HCT116 (cell line): Measurements from ENCODE around the gene DPY30. TPM values are rescaled to one million over a fixed set of nuclear protein-coding genes. Genes with fewer than 3 reads are reported as not detected.
A peak's percentile ranks its signal among the peaks of the same experiment; 100 is the strongest.
"Not testable (repeated sequence)": the region's sequence is repeated elsewhere in the genome, so short reads cannot be mapped to it uniquely, and the experiment has no call there.

Experiments used
- ATAC-seq: fragments of 200-7000 bp; cut with Tn5 transposase; 2 replicates; pipeline ENCODE4 v1.9.1; 2020; ENCODE audit warnings: mild to moderate bottlenecking, moderate library complexity
- BruUV-seq: library from RNA; stranded (reverse); fragments of 400-500 nt; replicated peaks from 2 replicates; lab custom pipeline; 2021; lab: Mats Ljungman, UMichigan
- CTCF ChIA-PET: fragments of 300-600 bp; sonication (Branson Sonifier 250); formaldehyde crosslinking; loops from one replicate; lab custom pipeline; 2021; ENCODE audit warnings: antibody characterized with exemption; lab: Charles Lee
- POLR2A ChIA-PET: fragments of 300-600, 350-600 bp; sonication (Branson Sonifier 250); formaldehyde crosslinking; loops from one replicate; lab custom pipeline; 2021; ENCODE audit warnings: antibody characterized with exemption; lab: Charles Lee
- RAD21 ChIA-PET, 2 experiments: fragments of 300-600 bp; sonication (Branson Sonifier 250); formaldehyde crosslinking; loops; one replicate each; lab custom pipeline; 2023; ENCODE audit warnings: low total read pairs in 2 of 2; ENCODE audit not compliant: uncharacterized antibody in 2 of 2, unreplicated experiment in 2 of 2, low non-redundant PET in 1 of 2; lab: Charles Lee
- DNase-seq: peaks from one replicate; pipeline ENCODE4 v3.0.0-alpha.2; 2010; ENCODE audit warnings: low read depth, low spot score
- H2AFZ ChIP-seq: fragments of 200-600 bp; shearing (Covaris generic), sonication (generic); 2 replicates; pipeline ENCODE4 v1.6.1; 2017; ENCODE audit warnings: low read depth, mixed run types, mixed read lengths, antibody characterized with exemption, low read length; ENCODE audit not compliant: poor library complexity, severe bottlenecking
- H3K27ac ChIP-seq: 2 replicates; pipeline ENCODE4 v1.5.1; 2012; ENCODE audit warnings: low read depth, low read length
- H3K27me3 ChIP-seq: fragments of 200-600 bp; sonication (generic); 2 replicates; pipeline ENCODE4 v1.6.1; 2016; ENCODE audit warnings: mixed run types, low read length, mixed read lengths; ENCODE audit not compliant: insufficient read depth
- H3K36me3 ChIP-seq, 2 experiments: fragments of 200-500 bp in 1 of 2; fragments of 200-600 bp in 1 of 2; sonication (Bioruptor generic) in 1 of 2; sonication (generic) in 1 of 2; 2 replicates each; pipeline versions ENCODE4 v1.5.1 to v1.6.1; 2014 to 2016; ENCODE audit warnings: low read length in 2 of 2, inconsistent platforms in 1 of 2, mixed read lengths in 1 of 2, mixed run types in 1 of 2; ENCODE audit not compliant: insufficient read depth in 2 of 2, control insufficient read depth in 1 of 2
- H3K4me1 ChIP-seq, 2 experiments: fragments of 200-600 bp in 1 of 2; sonication (generic) in 1 of 2; 2 replicates each; pipeline versions ENCODE4 v1.5.1 to v1.6.1; 2012 to 2017; ENCODE audit warnings: low read length in 2 of 2, inconsistent platforms in 1 of 2, mild to moderate bottlenecking in 1 of 2, mixed read lengths in 1 of 2, mixed run types in 1 of 2, moderate library complexity in 1 of 2; ENCODE audit not compliant: insufficient read depth in 2 of 2, control insufficient read depth in 1 of 2
- H3K4me2 ChIP-seq: fragments of 200-600 bp; sonication (generic); 2 replicates; pipeline ENCODE4 v1.6.1; 2017; ENCODE audit warnings: mixed run types, low read length, mixed read lengths
- H3K4me3 ChIP-seq, 2 experiments: fragments of 200-600 bp in 1 of 2; sonication (generic) in 1 of 2; replicated peaks in 1 of 2; 2 replicates each; pipeline ENCODE4 v1.5.1; 2011 to 2016; ENCODE audit warnings: low read length in 2 of 2, control low read depth in 1 of 2, low read depth in 1 of 2, mild to moderate bottlenecking in 1 of 2, mixed read lengths in 1 of 2, mixed run types in 1 of 2
- H3K79me2 ChIP-seq: fragments of 200-600 bp; sonication (generic); 2 replicates; pipeline ENCODE4 v1.6.1; 2017; ENCODE audit warnings: mild to moderate bottlenecking, mixed run types, low read length, moderate library complexity, mixed read lengths; ENCODE audit not compliant: insufficient read depth
- H3K9ac ChIP-seq: fragments of 200-600 bp; sonication (generic); 2 replicates; pipeline ENCODE4 v1.6.1; 2016; ENCODE audit warnings: low read length, mixed read lengths
- H3K9me2 ChIP-seq: fragments of 200-600 bp; sonication (generic), shearing (Covaris generic); 2 replicates; pipeline ENCODE4 v1.6.1; 2017; ENCODE audit warnings: mixed run types, mild to moderate bottlenecking, moderate library complexity; ENCODE audit not compliant: insufficient read depth
- H3K9me3 ChIP-seq, 2 experiments: fragments of 200-500 bp in 1 of 2; fragments of 200-600 bp in 1 of 2; sonication (Bioruptor generic) in 1 of 2; sonication (generic) in 1 of 2; 2 replicates each; pipeline ENCODE4 v1.6.1; 2014 to 2017; ENCODE audit warnings: low read length in 2 of 2, mixed read lengths in 2 of 2, inconsistent platforms in 1 of 2, low read depth in 1 of 2, mild to moderate bottlenecking in 1 of 2, mixed run types in 1 of 2, moderate library complexity in 1 of 2; ENCODE audit not compliant: control insufficient read depth in 1 of 2, insufficient read depth in 1 of 2
- H4K20me1 ChIP-seq: fragments of 200-600 bp; sonication (generic), shearing (Covaris generic); 2 replicates; pipeline ENCODE4 v1.6.1; 2017; ENCODE audit warnings: mixed run types, mild to moderate bottlenecking, moderate library complexity; ENCODE audit not compliant: insufficient read depth
- CBX3 ChIP-seq: IDR thresholded peaks from 2 replicates; pipeline ENCODE4 v1.6.1; 2012; ENCODE audit warnings: low read depth
- CEBPB ChIP-seq: IDR thresholded peaks from 2 replicates; pipeline ENCODE4 v1.6.1; 2012; ENCODE audit warnings: low read depth
- FOSL1 ChIP-seq: IDR thresholded peaks from 2 replicates; pipeline ENCODE4 v1.6.1; 2012; ENCODE audit warnings: low read depth
- JUND ChIP-seq: IDR thresholded peaks from 2 replicates; pipeline ENCODE4 v1.6.1; 2012
- POLR2AphosphoS5 ChIP-seq: IDR thresholded peaks from 2 replicates; pipeline ENCODE4 v1.6.1; 2011; ENCODE audit warnings: mild to moderate bottlenecking, low read depth, low read length, moderate library complexity
- SP1 ChIP-seq: IDR thresholded peaks from 2 replicates; pipeline ENCODE4 v1.6.1; 2012; ENCODE audit warnings: low read depth
- intact Hi-C: fragments of 100-400 bp; cut with micrococcal nuclease; formaldehyde crosslinking; loops from 2 replicates; pipeline ENCODE4 v1.10.0; 2022
- total RNA-seq: library from RNA; stranded (reverse); gene quantifications from one replicate; pipeline ENCODE4 v1.2.1, GENCODE V29; 2021; ENCODE audit not compliant: unreplicated experiment
- TF ChIP-seq, protein P1 (sequence below): IDR thresholded peaks from 2 replicates; pipeline ENCODE4 v1.6.1; 2012

The DPY30 gene
- total RNA-seq, 1 experiment from 2014 or later = 79.5 TPM

DNA sequence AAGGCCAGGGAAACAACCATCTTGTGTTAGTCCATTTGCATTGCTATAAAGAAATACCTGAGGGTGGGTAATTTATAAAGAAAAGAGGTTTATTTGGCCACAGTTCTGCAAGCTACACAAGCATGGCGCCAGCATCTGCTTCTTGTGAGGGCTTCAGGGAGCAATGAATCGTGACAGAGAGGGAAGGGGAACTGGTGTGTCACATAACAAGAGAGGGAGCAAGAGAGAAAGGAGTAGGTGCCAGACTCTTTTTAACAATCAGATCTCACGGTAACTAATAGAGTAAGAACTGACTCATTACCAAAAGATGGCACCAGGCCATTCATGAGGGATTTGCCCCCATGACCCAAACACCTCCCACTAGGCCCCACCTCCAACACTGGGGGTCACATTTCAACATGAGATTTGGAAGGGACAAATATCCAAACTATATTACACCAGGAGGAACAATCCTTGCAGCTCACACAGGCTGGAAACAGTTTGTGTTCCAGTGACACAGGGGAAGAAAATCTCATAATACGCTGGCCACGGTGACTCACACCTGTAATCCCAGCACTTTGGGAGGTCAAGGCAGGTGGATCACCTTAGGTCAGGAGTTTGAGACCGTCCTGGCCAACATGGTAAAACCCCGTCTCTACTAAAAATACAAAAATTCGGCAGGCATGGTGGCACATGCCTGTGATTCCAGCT is 5.3 kb downstream of the DPY30 start:
- BruUV-seq, H3K36me3 ChIP-seq, DNase-seq, intact Hi-C loops, H2AFZ ChIP-seq, CTCF ChIA-PET, H3K4me3 ChIP-seq, RAD21 ChIA-PET, H3K9me3 ChIP-seq, H3K27me3 ChIP-seq, H4K20me1 ChIP-seq, H3K9me2 ChIP-seq, POLR2A ChIA-PET: not testable (repeated sequence)
- ATAC-seq = peak; percentile 53
- H3K27ac ChIP-seq = peak overlapping the region; percentile 16; the same call in 1 of the 2 replicates
- peak; percentile 49; the same call in 1 of the 2 replicates for TF ChIP-seq JUND
- TF ChIP-seq FOSL1 = peak; percentile 61
- H3K4me1 ChIP-seq = peaks cover 5 to 22% of the 10 kb centered on the region in 2 experiments; a peak in 3 of 4 replicates
- H3K9ac ChIP-seq = peak overlapping the region; percentile 37
- peaks cover 54% of the 10 kb centered on the region for H3K79me2 ChIP-seq
- H3K4me2 ChIP-seq = peak overlapping the region; percentile 52

DNA sequence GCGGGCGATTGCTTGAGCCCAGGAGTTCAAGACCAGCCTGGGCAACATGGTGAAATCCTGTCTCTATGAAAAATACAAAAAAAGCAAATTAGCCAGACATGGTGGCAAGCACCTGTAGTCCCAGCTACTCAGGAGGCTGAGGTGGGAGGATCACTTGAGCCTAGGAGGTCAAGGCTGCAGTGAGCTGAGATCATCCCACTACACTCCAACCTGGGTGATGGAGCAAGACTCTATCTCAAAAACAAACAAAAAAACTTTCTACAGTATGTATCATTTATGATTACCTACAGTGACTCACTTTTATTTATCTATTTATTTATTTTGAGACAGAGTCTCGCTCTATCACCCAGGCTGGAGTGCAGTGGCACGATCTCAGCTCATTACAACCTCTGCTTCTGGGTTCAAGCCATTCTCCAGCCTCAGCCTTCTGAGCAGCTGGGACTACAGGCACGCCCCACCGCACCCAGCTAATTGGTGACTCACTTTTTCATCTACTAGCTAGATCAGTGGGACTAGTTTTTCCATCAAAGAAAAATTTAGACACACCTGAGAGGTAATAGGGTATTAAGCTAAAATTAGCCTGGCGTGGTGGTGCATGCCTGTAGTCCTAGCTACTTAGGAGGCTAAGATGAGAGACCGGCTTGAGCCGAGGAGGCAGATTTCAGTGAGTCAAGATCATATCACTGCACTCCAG is 20.7 kb downstream of the DPY30 start:
- peak overlapping the region in 1 of 2 experiments; percentile 13; a peak in 1 of 4 replicates for H3K4me3 ChIP-seq
- intact Hi-C loops = loop anchor here (10.0 kb wide), 1 partner anchor 146 kb away; the partner anchor contains the start of gene SLC30A6
- TF ChIP-seq POLR2AphosphoS5 = peak; percentile 36; the same call in 1 of the 2 replicates
- TF ChIP-seq FOSL1 = peak; percentile 86
- 0 out of 2 replicates have a peak, but pooled peaks have one; percentile 29 for TF ChIP-seq CEBPB
- TF ChIP-seq CBX3 = peak; percentile 85
- peak; percentile 74 for TF ChIP-seq SP1
- TF ChIP-seq, protein P1, sequence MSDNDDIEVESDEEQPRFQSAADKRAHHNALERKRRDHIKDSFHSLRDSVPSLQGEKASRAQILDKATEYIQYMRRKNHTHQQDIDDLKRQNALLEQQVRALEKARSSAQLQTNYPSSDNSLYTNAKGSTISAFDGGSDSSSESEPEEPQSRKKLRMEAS = peak; percentile 22; the same call in 1 of the 2 replicates
- peak; percentile 87 for TF ChIP-seq JUND
- TF ChIP-seq, all 23 proteins: peak for 7; not testable (repeated sequence) for 16
- H2AFZ ChIP-seq, CTCF ChIA-PET, H3K9me3 ChIP-seq, BruUV-seq, H3K36me3 ChIP-seq, H3K79me2 ChIP-seq, H3K27me3 ChIP-seq, H3K9me2 ChIP-seq, RAD21 ChIA-PET, H3K9ac ChIP-seq, H4K20me1 ChIP-seq: not testable (repeated sequence)
- H3K27ac ChIP-seq = peak overlapping the region; percentile 51; the same call in 1 of the 2 replicates
- POLR2A ChIA-PET = interaction anchor here (1.4 kb wide), 1 partner anchor 21 kb away, joined by 3 read pairs; the partner anchor contains the start of gene DPY30
- ATAC-seq (peak; percentile 88), DNase-seq (peak; percentile 68)
- H3K4me1 ChIP-seq = peaks cover 14 to 18% of the 10 kb centered on the region in 2 experiments
- H3K4me2 ChIP-seq = peak overlapping the region; percentile 64
